Fibroblast of peridontal ligament (primary cell): ENCODE data around the gene PTPRN2.

Experiments used
- DNase-seq: peaks from one replicate; pipeline ENCODE4 v3.0.0-alpha.2; 2010; ENCODE audit errors: extremely low read depth

PTPRN2 gene

GRCh38 chr7:158137516-158138328, 449.9 kb downstream of the PTPRN2 start:
- no peak for DNase-seq

GRCh38 chr7:158135931-158136330, 451.7 kb downstream of the PTPRN2 start:
- no peak for DNase-seq

- no peak for DNase-seq
These were observed 452.8 kb downstream of the PTPRN2 start for GRCh38 chr7:158134824-158135223.

GRCh38 chr7:158133515-158134271, 453.9 kb downstream of the PTPRN2 start:
- no peak for DNase-seq

GRCh38 chr7:158133057-158133456, 454.6 kb downstream of the PTPRN2 start:
- DNase-seq, result no peak

GRCh38 chr7:158130023-158130409, 457.6 kb downstream of the PTPRN2 start:
- DNase-seq, result no peak

- no peak for DNase-seq
These were observed 458.3 kb downstream of the PTPRN2 start for GRCh38 chr7:158129037-158130022.

GRCh38 chr7:158128572-158128971, 459.1 kb downstream of the PTPRN2 start:
- DNase-seq, result no peak

- no peak for DNase-seq
These were observed 460.4 kb downstream of the PTPRN2 start for GRCh38 chr7:158127241-158127640.

GRCh38 chr7:158126661-158127060, 461.0 kb downstream of the PTPRN2 start:
- no peak for DNase-seq

- DNase-seq, result no peak
These were observed 461.9 kb downstream of the PTPRN2 start for GRCh38 chr7:158125721-158126120.

- DNase-seq, result no peak
These were observed 462.5 kb downstream of the PTPRN2 start for GRCh38 chr7:158125091-158125490.

GRCh38 chr7:158124671-158125079, 462.9 kb downstream of the PTPRN2 start:
- no peak for DNase-seq

GRCh38 chr7:158123753-158124152, 463.9 kb downstream of the PTPRN2 start:
- DNase-seq, result no peak

GRCh38 chr7:158123214-158123613, 464.4 kb downstream of the PTPRN2 start:
- no peak for DNase-seq

- no peak for DNase-seq
These were observed 466.1 kb downstream of the PTPRN2 start for GRCh38 chr7:158121441-158122045.

GRCh38 chr7:158120716-158121115, 466.9 kb downstream of the PTPRN2 start:
- DNase-seq, result no peak

- no peak for DNase-seq
These were observed 467.3 kb downstream of the PTPRN2 start for GRCh38 chr7:158120316-158120715.

- no peak for DNase-seq
These were observed 470.0 kb downstream of the PTPRN2 start for GRCh38 chr7:158117341-158118222.

GRCh38 chr7:158116235-158116634, 471.4 kb downstream of the PTPRN2 start:
- DNase-seq, result no peak
